Measurements from ENCODE around the gene FAM185A. TPM values are rescaled to one million over a fixed set of nuclear protein-coding genes. Genes with fewer than 3 reads are reported as not detected.

FAM185A gene
- total and polyA plus RNA-seq, 2 of the 8 experiments (the other 6 are each of a cell fraction or from before 2014, with no cell fraction given) = 5.2 to 6.6 TPM

- TF ChIP-seq POLR2A (IDR thresholded peaks at IDR 0.05; ENCODE audit: control extremely low read depth in 1 of 2, low read depth in 2 of 2, low read length in 2 of 2) = no peak
- TF ChIP-seq NRF1 (IDR thresholded peaks at IDR 0.05; ENCODE audit: low read depth, low read length) = no peak
- no peak for TF ChIP-seq SP4 (IDR thresholded peaks at IDR 0.05; ENCODE audit: low read length)
- TF ChIP-seq BRCA1 (IDR thresholded peaks at IDR 0.05; ENCODE audit: low read depth, low read length) = no peak
- no peak for TF ChIP-seq EP300 (IDR thresholded peaks at IDR 0.05; ENCODE audit: borderline replicate concordance in 1 of 2, low read depth in 2 of 2, low read length in 2 of 2)
- no peak for TF ChIP-seq TCF12 (IDR thresholded peaks at IDR 0.05; ENCODE audit: low read depth, low read length)
Observed at GRCh38 chr7:102819151-102819550, 70.4 kb downstream of the FAM185A start (continued).

Data from H1 (cell line).